CD4-positive, alpha-beta T cell treated with Interleukin-4 for 1 hour (primary cell): ENCODE measurements around the gene MEGF8.
A peak's percentile ranks its signal among the peaks of the same experiment; 100 is the strongest.

Source experiments
- DNase-seq, 2 donors: peaks; one replicate each; pipeline ENCODE4 v3.0.0-alpha.2; 2020 to 2022

The MEGF8 gene

DNA sequence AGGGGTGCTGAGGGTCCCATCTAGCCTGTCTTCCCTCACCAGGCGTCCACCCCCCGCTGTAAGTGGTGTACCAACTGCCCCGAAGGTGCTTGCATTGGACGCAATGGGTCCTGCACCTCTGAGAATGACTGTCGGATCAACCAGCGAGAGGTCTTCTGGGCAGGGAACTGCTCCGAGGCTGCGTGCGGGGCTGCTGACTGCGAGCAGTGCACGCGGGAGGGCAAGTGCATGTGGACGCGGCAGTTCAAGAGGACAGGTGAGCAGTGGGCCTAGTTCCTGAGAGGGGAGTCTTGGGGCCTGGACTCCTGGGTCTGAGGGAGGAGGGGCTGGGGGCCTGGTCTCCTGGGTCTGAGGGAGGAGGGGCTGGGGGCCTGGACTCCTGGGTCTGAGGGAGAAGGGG is 36.9 kb downstream of the MEGF8 start:
- DNase-seq, result no peak

DNA sequence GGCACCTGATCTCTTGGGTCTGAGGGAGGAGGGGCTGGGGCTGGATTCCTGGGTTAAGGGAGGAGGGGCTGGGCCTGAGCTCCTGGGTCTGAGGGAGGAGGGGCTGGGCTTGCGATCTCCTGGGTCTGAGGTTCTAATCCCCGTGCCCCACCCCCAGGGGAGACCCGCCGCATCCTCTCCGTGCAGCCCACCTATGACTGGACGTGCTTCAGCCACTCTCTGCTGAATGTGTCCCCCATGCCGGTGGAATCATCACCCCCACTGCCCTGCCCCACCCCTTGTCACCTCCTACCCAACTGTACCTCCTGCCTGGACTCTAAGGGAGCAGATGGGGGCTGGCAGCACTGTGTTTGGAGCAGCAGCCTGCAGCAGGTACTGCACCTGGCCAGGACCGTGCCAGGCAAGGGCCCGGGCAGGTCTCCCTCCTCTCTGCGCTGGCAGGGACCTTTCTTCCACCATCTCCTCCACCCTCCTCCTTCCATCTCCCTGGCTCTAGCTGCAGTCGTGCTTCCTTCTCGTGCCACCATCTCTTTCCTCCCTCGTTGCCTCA is 37.5 kb downstream of the MEGF8 start:
- DNase-seq, result no peak

DNA sequence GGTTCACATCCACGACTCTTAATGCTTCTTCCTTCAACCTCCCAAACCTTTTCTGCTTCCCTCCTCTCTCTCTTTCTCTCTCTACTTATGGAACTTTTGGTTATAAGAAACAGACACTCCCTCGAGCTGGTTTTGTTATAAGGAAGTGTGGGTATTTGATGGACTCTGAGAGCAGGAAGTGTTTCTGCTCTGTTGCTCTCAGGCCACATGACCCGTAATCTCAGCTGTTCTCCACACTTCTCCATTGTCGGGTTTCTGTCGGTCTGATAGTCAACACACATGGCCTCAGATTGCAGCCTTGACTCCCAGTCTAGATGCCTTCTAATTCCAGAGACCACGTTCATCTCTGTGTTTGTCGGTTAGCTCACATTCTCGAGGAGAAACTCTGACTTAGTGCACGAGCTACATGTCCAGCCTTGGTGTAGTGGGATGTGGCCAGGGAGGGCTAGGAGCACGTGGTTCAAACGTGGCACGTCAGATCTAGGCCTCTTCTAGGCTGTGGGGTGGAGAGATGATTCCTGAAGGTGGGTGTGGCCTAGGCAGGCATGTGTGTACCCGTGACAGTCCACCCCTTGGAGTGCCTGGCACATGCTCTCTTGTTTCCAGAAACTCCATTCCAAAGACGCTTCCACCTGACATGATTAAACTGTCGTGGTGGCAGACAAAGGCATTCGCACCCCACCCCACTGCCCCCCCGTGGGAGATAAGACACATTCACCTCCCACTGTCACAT is 38.3 kb downstream of the MEGF8 start:
- DNase-seq, result peak in 1 of 2 donors; percentile 34

DNA sequence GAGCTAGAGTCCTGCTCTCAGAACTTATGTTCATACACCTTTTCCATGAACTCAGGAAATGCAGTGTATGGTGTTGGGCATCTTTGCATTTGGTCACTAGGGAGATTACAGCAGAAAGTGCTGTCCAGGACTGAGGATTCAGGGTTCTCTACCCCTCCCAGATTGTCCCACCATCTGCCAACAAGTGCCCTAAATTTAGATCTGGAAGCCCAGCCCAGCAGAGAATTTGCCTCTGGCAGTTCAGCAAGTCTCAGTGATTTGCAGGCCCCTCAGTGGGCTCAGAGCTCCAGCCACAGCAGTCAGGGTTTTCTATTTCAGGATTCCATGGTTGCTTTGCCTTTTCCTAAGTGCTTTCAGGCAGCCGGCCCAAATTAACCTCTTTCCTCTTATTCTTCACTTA is 41.2 kb downstream of the MEGF8 start:
- no peak for DNase-seq

DNA sequence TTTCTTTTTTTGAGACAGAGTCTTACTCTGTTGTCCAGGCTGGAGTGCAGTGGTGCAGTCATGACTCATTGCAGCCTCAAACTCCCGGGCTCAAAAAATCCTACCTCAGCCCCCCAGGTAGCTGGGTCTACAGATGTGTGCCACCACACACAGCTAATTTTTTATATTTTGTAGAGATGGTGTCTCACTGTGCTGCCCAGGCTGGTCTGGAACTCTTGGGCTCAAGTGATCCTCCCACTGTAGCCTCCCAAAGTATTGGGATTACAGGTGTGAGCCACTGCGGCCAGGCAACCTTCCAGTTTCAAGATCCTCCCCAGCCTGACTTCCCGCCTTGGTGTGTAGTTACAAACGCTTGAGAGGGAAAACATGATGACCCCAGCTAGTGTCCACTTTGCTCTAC is 42.5 kb downstream of the MEGF8 start:
- no peak for DNase-seq

DNA sequence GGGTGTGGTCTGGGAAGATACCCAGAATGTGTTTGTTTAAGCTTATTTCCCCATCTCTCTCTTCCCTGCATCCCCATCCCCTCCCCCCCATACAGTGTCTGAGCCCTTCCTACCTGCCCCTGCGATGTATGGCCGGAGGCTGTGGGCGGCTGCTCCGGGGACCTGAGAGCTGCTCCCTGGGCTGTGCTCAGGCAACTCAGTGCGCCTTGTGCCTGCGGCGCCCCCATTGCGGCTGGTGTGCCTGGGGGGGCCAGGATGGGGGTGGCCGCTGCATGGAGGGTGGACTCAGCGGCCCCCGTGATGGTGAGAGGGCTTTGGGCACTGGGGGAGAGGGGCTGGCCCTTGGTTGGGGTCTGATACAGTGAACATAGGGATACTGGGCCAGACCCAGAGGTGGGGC is 42.9 kb downstream of the MEGF8 start:
- DNase-seq, result no peak

DNA sequence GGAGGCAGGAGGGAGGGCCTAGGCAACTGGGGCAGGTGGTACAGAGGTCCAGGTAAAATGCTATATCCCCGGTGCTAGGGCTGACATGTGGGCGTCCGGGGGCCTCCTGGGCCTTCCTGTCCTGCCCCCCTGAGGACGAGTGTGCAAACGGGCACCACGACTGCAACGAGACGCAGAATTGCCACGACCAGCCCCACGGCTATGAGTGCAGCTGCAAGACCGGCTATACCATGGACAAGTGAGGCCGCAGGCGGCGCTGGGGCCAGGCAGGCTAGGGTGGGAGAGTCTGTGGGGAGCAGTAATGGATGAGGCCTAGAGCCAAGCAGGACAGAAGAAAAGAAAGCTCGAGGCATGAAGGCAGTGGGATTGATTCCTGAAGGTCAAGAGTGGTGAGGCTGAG is 43.3 kb downstream of the MEGF8 start:
- no peak for DNase-seq

DNA sequence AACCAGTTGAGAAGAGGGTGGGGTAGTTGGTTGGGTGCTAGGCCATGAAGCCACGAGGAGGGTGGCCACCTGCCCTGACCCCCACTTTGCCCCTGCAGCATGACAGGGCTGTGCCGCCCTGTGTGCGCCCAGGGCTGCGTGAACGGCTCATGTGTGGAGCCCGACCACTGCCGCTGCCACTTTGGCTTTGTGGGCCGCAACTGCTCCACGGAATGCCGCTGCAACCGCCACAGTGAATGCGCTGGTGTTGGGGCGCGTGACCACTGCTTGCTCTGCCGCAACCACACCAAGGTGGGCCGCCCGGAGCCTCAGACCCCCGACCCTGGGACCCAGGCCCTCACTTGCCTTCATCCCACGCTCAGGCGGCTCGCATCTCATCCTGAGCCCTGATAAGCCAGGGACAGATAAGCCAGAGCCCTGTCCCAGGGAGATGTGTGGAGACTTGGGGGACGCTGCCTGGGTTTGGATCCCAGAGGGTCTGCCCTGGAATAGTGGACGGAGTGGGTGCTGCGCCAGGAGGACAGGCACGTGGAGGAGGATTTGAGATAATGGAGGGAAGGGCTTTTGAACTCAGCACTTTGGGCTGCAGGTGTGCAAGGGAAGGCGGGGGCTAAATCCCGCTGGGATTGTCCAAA is 44.1 kb downstream of the MEGF8 start:
- no peak for DNase-seq

DNA sequence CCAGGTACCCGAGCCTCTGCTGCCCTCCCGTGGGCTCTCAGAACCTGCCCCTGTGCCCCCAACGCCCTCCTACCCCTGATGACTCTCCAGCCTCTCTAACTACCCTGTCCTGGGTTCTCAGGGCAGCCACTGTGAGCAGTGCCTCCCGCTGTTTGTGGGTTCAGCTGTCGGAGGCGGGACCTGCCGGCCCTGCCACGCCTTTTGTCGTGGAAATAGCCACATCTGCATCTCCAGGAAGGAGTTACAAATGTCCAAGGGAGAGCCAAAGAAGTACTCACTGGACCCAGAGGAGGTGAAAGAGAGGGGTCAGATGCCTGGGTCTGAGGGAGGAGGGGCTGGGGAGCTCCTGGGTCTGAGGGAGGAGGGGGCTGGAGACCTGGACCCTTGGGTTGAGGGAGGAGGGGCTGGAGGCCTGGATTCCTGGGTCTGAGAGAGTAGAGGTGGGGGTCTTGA is 44.7 kb downstream of the MEGF8 start:
- no peak for DNase-seq

DNA sequence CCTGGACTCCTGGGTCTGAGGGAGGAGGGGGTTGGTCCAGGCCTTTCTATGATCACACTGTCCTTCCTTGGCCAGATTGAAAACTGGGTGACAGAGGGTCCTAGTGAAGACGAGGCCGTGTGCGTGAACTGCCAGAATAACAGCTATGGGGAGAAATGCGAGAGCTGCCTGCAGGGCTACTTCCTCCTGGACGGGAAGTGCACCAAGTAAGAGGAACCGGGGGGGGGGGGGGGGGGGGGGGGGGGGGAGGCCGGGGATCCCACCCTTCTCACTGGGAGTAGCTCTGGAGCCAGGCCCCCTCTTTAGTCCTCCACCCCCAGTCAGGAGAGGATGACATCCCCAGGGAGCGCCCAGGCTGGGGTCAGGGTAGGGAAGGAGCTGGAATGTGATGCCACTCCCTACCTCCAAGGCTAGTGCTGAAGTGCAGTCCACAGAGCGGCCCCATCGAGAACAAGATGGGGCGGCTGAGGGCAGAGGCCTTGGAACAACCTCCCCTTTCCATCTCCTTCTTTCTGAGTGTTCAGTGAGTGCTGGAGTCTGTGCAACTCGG is 45.3 kb downstream of the MEGF8 start:
- DNase-seq, result no peak

DNA sequence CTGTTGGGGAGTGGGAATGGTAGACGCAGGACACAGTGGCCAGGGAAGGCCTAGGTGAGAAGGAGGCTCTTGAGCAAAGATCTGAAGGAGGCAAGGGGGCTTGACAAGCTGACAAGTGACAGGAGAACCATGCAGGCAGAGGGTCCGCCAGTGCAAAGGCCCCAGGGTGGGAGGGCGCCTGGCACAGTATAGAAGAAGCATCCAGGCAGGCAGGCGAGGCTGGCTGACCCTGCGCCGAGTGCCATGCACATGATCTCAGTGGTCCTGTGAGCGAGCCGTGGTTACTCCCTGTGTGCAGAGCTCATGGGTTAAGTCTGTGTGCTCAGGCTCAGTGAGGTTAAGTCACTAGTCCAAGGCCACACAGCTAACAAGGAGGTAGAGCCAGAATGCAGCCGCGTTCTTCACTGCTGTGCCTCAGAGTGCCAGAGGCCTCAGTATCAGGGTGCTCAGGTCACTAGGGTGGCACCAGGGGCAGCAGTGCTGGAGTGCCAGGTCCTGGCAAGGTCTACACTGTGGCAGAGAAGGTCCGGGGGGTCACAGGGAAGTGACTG is 49.5 kb downstream of the MEGF8 start:
- no peak for DNase-seq

DNA sequence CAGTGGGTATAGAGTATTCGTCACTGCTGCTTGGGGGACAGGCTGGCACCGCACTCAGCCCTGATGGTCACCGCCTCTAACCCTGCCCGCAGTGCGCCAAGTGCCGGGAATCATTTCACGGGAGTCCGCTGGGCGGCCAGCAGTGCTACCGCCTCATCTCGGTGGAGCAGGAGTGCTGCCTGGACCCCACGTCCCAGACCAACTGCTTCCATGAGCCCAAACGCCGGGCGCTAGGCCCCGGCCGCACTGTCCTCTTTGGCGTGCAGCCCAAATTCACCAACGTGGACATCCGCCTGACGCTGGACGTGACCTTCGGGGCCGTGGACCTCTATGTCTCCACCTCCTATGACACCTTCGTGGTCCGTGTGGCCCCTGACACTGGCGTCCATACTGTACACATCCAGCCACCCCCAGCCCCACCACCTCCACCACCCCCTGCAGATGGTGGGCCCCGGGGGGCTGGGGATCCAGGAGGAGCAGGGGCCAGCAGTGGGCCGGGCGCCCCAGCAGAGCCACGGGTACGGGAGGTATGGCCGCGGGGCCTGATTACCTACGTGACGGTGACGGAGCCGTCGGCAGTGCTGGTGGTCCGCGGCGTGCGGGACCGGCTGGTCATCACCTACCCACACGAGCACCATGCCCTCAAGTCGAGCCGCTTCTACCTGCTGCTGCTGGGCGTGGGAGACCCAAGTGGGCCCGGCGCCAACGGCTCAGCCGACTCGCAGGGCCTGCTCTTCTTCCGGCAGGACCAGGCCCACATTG is 50.2 kb downstream of the MEGF8 start:
- DNase-seq, result no peak

DNA sequence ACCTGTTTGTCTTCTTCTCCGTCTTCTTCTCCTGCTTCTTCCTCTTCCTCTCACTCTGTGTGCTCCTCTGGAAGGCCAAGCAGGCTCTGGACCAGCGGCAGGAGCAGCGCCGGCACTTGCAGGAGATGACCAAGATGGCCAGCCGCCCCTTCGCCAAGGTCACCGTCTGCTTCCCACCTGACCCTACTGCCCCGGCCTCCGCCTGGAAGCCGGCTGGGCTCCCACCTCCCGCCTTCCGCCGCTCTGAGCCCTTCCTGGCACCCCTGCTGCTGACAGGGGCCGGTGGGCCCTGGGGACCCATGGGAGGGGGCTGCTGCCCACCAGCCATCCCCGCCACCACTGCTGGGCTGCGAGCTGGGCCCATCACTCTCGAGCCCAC is 50.7 kb downstream of the MEGF8 start:
- no peak for DNase-seq

DNA sequence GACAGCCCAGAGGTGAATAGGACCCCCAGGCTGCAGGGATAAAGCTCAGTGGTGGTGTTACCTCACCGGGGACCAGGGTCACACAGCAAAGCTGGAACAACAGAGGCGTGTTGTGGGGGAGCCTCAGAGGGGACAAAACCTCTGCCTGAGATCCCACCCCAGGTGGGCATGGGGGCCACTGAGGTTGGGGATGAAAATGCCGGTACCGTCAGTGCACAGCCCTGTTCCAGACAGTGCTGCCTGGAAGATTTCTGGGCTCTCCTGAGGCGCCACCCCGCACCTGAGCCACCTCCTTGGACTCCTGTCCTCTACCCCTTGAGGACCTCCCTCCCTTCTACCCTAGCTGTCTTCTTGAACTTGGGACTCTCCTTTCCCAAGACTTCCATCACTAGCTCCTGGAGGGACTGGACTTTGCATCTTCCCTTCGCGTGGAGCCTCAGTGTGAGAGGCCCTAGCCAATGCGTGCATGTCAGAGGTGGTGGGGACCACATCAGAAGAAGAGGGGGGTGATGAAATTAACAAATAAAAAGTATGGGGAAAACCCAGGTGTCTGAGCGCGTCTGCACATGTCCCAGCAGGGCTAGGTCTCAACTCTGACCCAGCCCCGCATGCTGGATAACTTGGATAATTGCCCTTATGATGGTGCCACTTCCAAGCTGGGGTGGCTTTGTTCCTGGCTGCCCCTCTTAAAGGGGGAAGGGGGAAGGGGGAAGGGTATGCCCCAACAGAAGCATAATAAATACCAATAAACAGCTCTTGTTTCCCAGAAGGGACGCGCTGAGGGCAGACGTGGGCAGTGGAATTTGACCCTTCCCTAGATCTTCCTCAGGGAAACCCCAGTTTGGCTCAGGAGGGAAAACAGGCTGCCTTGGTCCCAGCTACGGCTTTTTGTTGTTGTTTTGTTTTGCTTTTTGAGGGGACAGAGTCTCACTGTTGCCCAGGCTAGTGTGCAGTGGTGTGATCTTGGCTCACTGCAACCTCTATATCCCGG is 53.1 kb downstream of the MEGF8 start:
- no peak for DNase-seq

DNA sequence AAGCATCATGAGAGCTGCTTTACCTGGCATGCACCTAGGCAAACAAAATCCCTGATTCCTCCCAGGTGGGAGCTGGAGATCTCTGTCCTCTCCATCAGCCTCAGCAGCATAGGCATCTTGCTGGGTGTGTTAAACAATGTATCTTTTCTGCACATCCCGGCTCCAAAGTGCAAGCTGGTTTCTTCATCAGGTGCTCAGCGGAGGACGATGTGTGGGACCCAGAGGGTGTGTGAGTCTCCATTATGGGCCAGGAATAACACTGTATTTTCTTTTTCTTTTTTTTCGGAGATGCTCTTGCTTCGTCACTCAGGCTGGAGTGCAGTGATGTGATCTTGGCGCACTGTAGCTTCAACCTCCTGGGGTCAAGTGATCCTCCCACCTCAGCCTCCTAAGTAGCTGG is 54.7 kb downstream of the MEGF8 start:
- no peak for DNase-seq

DNA sequence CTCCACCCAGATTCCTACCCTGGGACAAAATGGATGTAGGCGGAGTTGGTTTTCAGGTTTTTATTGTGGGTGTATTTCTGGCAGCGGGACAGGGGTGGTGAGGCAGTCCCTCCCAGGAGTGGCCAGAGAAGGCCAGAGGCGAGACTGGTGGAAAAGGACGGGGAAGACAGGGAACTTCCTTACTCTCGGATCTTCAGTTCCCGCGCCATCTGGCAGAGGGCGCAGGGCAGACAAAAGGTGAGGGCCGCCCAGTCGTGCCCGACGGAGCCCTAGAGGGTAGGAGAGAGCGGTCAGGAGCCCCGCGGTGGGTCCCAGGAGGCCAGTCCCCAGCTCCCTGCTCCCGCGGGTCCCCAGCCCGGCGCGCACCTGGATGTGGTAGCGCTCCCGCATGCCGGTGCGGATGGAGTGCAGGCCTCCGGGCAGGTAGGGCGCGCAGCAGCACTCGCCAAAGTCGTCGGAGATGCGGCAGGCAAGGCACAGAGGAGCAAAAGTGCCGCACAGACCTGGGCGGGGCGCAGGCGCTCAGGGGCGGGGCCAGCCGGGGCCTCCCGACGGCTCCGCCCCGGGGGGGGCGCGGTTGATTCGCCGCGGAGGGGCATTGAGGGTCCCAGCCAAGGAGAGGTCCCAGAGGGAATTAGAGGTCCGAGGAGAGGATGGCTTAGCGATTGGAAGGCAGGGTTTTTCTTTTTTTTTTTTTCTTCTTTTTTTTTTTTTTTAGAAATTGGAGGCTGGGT is 61.7 kb downstream of the MEGF8 start:
- peak; percentile 67 for DNase-seq

DNA sequence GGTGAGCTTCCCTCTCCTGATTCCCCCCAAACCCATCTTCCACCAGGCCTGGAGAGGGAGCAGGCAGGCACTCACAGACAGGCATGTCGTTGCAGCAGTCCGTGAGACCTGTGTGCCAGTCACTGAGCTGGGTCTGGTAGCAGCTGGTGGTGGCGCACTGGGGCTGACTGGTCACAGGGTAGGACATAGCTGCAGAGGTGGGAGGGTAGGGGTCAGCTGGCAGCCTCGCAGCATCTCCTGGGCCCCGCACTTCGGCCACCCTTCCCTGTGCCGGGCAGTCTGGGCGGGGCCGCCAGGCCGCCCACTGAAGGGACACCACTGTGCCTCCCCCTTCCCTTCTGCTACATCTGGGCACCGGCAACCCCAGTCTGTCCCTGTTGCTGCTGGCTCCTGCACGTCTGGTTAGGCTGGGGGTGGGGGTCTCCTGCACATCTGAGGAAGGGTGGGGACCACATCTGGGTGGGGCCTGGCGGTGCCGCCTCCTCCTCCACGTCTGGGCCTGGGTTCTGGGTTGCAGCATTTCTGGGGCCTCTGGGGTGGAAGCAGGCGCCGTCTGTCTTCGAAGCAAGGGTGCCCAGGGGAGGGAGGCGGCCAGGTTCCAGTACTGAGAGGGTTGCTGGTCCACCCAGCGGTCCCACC is 63.5 kb downstream of the MEGF8 start:
- no peak for DNase-seq

DNA sequence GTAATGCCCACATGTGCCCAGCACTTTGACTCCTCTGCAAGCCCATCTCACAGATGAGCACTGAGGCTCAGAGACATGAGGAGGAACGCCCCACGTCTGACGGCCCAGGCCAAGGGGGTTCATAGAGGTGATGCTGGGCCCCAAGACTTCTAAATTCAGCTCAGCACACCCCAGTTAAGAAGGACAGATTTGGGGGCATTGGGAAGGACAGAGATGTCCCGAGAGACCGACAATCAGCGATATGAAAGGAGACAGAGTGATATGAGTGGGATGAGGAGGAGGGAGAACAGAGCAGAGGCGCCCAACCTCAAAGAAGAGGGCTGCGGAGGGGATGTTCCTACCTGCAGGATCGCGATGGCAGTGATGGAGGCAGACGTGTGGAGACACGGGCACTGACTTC is 64.5 kb downstream of the MEGF8 start, which contains the start of gene CNFN:
TSS of gene CNFN (minus strand) at position 399 of the 400 bp plus-strand sequence. CDS start 1,260 bp downstream, outside the sequence.
- DNase-seq, result no peak

DNA sequence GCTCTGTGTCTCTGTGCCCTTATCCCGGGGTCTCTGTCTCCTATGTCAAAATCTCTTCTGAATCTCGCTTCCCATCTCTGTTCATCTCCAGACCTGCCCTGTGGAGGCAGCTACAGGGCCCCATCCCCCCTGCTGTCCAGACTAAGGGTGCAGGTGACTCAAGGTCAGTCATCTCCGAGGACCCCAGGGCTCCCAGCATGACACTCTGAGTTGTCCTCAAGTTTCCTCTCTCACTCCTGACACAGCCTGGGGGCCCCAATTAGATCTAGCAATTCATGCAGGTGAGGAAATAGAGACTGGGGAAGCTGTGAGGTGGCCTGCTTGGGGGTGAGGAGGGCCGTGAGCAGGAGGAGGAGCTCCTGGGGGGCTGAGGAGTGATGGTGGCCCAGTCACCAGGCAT is 66.7 kb downstream of the MEGF8 start:
- DNase-seq, result no peak

DNA sequence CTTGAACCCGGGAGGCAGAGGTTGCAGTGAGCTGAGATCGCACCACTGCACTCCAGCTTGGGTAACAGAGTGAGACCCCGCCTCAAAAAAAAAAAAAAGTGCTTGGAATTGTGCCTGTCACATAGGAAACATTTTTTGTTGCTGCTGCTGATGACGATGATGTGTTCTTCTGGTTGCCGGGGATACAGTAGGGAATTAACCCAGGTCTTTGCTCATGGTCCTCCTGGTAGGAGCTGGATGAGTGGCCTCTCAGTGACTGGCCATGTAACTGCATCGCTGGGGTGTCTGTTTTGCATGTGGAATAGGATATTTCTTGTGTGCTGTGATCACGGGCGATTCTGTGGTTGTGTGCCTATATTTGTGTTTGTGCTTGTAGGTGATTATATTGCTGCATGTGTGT is 69.3 kb downstream of the MEGF8 start:
- DNase-seq, result no peak
